ENCODE results near the gene PLPPR2. TPM values are rescaled to one million over a fixed set of nuclear protein-coding genes. Genes with fewer than 3 reads are reported as not detected.

PLPPR2 gene
- total RNA-seq, 1 donor: 14.1 TPM

- no peak overlapping the region for H3K4me2 ChIP-seq (ENCODE audit: insufficient read depth, low read length)
- H3K27ac ChIP-seq (ENCODE audit: low read depth, low read length): no peak overlapping the region
- no peaks in the 10 kb centered on the region for H3K27me3 ChIP-seq (ENCODE audit: insufficient read depth, low read length)
- H3K4me3 ChIP-seq (ENCODE audit: insufficient read depth, low read length): no peak overlapping the region
- no peaks in the 10 kb centered on the region for H3K36me3 ChIP-seq (ENCODE audit: insufficient read depth, low read length)
- no peaks in the 10 kb centered on the region for H3K79me2 ChIP-seq (ENCODE audit: insufficient read depth, low read length)
- DNase-seq (ENCODE audit: insufficient read length, low spot score, missing footprints): peak; percentile 13
- no peaks in the 10 kb centered on the region for H4K20me1 ChIP-seq (ENCODE audit: insufficient read depth, low read length)
- no peaks in the 10 kb centered on the region for H3K9me3 ChIP-seq (ENCODE audit: low read depth, low read length)
- H3K4me1 ChIP-seq (ENCODE audit: insufficient read depth, low read length): no peaks in the 10 kb centered on the region
- no peak for TF ChIP-seq CTCF (IDR thresholded peaks at IDR 0.05; ENCODE audit: extremely low read depth, low read depth, low read length)
- H2AFZ ChIP-seq (ENCODE audit: low read length): no peak overlapping the region
Measured at GRCh38 chr19:11408591-11408990, 53.4 kb downstream of the PLPPR2 start.

GRCh38 chr19:11410682-11411081 lies 55.5 kb downstream of the PLPPR2 start:
- Histone ChIP-seq H3K4me2 (ENCODE audit: insufficient read depth, low read length) (no peak overlapping the region), H4K20me1 (ENCODE audit: insufficient read depth, low read length) (no peaks in the 10 kb centered on the region), H3K36me3 (ENCODE audit: insufficient read depth, low read length) (no peaks in the 10 kb centered on the region), H3K79me2 (ENCODE audit: insufficient read depth, low read length) (no peaks in the 10 kb centered on the region), H3K4me3 (ENCODE audit: insufficient read depth, low read length) (no peak overlapping the region), H3K9me3 (ENCODE audit: low read depth, low read length) (no peaks in the 10 kb centered on the region), H3K27ac (ENCODE audit: low read depth, low read length) (no peak overlapping the region), H2AFZ (ENCODE audit: low read length) (no peak overlapping the region), H3K4me1 (ENCODE audit: insufficient read depth, low read length) (no peaks in the 10 kb centered on the region), H3K27me3 (ENCODE audit: insufficient read depth, low read length) (no peaks in the 10 kb centered on the region)
- peak; percentile 14 for DNase-seq (ENCODE audit: insufficient read length, low spot score, missing footprints)
- no peak for TF ChIP-seq CTCF (IDR thresholded peaks at IDR 0.05; ENCODE audit: extremely low read depth, low read depth, low read length)

GRCh38 chr19:11414544-11414943 lies 59.3 kb downstream of the PLPPR2 start:
- no peaks in the 10 kb centered on the region for H3K79me2 ChIP-seq (ENCODE audit: insufficient read depth, low read length)
- no peak overlapping the region for H3K4me2 ChIP-seq (ENCODE audit: insufficient read depth, low read length)
- peaks cover 4% of the 10 kb centered on the region for H3K4me1 ChIP-seq (ENCODE audit: insufficient read depth, low read length)
- H3K9me3 ChIP-seq (ENCODE audit: low read depth, low read length): no peaks in the 10 kb centered on the region
- H4K20me1 ChIP-seq (ENCODE audit: insufficient read depth, low read length): no peaks in the 10 kb centered on the region
- no peak overlapping the region for H3K4me3 ChIP-seq (ENCODE audit: insufficient read depth, low read length)
- DNase-seq (ENCODE audit: insufficient read length, low spot score, missing footprints): peak; percentile 17
- no peaks in the 10 kb centered on the region for H3K36me3 ChIP-seq (ENCODE audit: insufficient read depth, low read length)
- no peak overlapping the region for H3K27ac ChIP-seq (ENCODE audit: low read depth, low read length)
- no peaks in the 10 kb centered on the region for H3K27me3 ChIP-seq (ENCODE audit: insufficient read depth, low read length)
- TF ChIP-seq CTCF (IDR thresholded peaks at IDR 0.05; ENCODE audit: extremely low read depth, low read depth, low read length): no peak
- H2AFZ ChIP-seq (ENCODE audit: low read length): no peak overlapping the region

Small RNAs within 50 kb of the gene (small RNA-seq; reads per million reads assigned to genes)
- not detected for gene RF00019

Other genes with a start within 250 kb of the PLPPR2 start
- gene SPC24, start 199.7 kb upstream of the PLPPR2 start, total RNA-seq: 5.4 and 6.5 TPM in 2 replicates
- 253 and 295 TPM in 2 replicates for gene KANK2, start 157.9 kb upstream of the PLPPR2 start, total RNA-seq
- not detected in 2 replicates for gene ANGPTL8, start 115.8 kb upstream of the PLPPR2 start, total RNA-seq
- gene DOCK6, start 92.9 kb upstream of the PLPPR2 start, total RNA-seq: 12.7 and 183 TPM in 2 replicates
- gene TSPAN16, start 59.3 kb upstream of the PLPPR2 start, total RNA-seq: not detected in 2 replicates
- gene RAB3D, start 15.8 kb upstream of the PLPPR2 start, total RNA-seq: 2.1 and 3.3 TPM in 2 replicates
- gene TMEM205, start 9.2 kb upstream of the PLPPR2 start, total RNA-seq: 29.2 and 59.4 TPM in 2 replicates
- gene CCDC159, start 8.9 kb upstream of the PLPPR2 start, total RNA-seq: 4.0 and 8.0 TPM in 2 replicates
- 0.72 and 0.88 TPM in 2 replicates for gene SWSAP1, start 19.2 kb downstream of the PLPPR2 start, total RNA-seq
- 1.8 and 2.5 TPM in 2 replicates for gene EPOR, start 28.9 kb downstream of the PLPPR2 start, total RNA-seq
- gene RGL3, start 63.9 kb downstream of the PLPPR2 start, total RNA-seq: 0.29 and 0.36 TPM in 2 replicates
- under 0.01 TPM in 2 replicates for gene ODAD3, start 79.7 kb downstream of the PLPPR2 start, total RNA-seq
- 117 and 119 TPM in 2 replicates for gene PRKCSH, start 80.2 kb downstream of the PLPPR2 start, total RNA-seq
- gene ELAVL3, start 125.6 kb downstream of the PLPPR2 start, total RNA-seq: 0.72 TPM in 1 of 2 replicates, not detected in the other
- gene ZNF653, start 150.4 kb downstream of the PLPPR2 start, total RNA-seq: 2.9 and 3.5 TPM in 2 replicates
- gene ECSIT, start 173.7 kb downstream of the PLPPR2 start, total RNA-seq: 36.9 and 37.1 TPM in 2 replicates
- 7.1 and 9.8 TPM in 2 replicates for gene CNN1, start 183.4 kb downstream of the PLPPR2 start, total RNA-seq
- 31.2 and 42.0 TPM in 2 replicates for gene ELOF1, start 203.8 kb downstream of the PLPPR2 start, total RNA-seq
- 0.59 and 2.5 TPM in 2 replicates for gene ACP5, start 222.2 kb downstream of the PLPPR2 start, total RNA-seq
- gene ZNF627, start 242.1 kb downstream of the PLPPR2 start, total RNA-seq: 18.9 and 20.3 TPM in 2 replicates